ENCODE results near the gene VASH1.

DNA sequence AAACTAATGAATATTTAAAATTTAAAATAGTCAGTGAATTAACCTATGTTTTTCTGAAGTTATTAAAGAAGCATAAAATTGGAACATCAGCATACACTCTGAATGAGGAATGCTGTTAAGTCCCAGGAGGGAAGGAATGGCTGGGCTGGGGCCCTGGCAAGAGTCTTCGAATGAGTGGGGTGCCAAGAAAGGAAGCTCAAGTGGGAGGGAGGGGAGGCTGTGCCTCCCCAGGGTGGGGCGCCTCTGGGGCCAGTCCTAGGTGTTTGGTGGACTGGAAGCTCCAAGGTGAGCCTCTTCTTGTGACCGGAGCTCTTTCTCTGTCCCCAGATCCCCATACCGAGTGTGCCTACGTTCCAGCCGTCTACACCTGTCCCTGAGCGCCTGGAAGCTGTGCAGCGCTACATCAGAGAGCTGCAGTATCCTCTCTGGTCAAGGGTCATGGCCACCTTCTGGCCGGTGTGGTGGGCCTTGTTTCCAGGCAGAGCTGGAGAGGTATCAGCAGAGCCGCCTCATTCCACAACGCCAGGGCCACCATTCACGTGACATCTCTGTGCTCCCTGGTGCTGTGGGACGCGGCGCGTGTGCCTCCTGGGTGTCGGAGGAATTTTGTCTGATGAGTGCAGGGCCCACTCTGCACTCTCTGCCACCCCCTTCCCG, 8.5 kb downstream of the VASH1 start:
- TF ChIP-seq, protein P1, sequence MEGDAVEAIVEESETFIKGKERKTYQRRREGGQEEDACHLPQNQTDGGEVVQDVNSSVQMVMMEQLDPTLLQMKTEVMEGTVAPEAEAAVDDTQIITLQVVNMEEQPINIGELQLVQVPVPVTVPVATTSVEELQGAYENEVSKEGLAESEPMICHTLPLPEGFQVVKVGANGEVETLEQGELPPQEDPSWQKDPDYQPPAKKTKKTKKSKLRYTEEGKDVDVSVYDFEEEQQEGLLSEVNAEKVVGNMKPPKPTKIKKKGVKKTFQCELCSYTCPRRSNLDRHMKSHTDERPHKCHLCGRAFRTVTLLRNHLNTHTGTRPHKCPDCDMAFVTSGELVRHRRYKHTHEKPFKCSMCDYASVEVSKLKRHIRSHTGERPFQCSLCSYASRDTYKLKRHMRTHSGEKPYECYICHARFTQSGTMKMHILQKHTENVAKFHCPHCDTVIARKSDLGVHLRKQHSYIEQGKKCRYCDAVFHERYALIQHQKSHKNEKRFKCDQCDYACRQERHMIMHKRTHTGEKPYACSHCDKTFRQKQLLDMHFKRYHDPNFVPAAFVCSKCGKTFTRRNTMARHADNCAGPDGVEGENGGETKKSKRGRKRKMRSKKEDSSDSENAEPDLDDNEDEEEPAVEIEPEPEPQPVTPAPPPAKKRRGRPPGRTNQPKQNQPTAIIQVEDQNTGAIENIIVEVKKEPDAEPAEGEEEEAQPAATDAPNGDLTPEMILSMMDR (conservative IDR thresholded peaks at IDR 0.05): no peak
- no peak for TF ChIP-seq ZFX (IDR thresholded peaks at IDR 0.05)
